Measurements from ENCODE around the gene GALNT2. TPM values are rescaled to one million over a fixed set of nuclear protein-coding genes. Genes with fewer than 3 reads are reported as not detected.

GALNT2 gene
- total RNA-seq, 4 donors from 2014 or later = 50.7 to 85.0 (median 71.8) TPM

DNA sequence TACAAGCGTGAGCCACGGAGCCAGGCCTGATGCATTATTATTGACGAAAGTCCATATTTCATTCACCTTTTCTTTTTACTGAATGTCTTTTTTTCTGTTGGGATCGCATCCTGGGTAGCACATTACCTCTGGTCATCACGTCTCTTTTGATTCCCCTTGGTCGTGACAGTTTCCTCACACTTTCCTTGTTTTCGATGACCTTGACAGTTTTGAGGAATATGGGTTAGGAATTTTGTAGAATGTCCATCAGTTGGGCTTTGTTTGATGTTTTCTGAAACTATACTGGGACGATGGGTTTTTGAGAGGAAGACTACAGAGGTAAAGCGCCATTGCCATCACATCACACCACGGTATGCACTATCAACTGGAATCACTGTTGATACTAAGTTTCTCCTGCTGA lies 26.6 kb upstream of the GALNT2 start:
- DNase-seq (ENCODE audit: low spot score) (no peak), ATAC-seq (ENCODE audit: low FRiP score) (no peak)
- TF ChIP-seq, protein P1, sequence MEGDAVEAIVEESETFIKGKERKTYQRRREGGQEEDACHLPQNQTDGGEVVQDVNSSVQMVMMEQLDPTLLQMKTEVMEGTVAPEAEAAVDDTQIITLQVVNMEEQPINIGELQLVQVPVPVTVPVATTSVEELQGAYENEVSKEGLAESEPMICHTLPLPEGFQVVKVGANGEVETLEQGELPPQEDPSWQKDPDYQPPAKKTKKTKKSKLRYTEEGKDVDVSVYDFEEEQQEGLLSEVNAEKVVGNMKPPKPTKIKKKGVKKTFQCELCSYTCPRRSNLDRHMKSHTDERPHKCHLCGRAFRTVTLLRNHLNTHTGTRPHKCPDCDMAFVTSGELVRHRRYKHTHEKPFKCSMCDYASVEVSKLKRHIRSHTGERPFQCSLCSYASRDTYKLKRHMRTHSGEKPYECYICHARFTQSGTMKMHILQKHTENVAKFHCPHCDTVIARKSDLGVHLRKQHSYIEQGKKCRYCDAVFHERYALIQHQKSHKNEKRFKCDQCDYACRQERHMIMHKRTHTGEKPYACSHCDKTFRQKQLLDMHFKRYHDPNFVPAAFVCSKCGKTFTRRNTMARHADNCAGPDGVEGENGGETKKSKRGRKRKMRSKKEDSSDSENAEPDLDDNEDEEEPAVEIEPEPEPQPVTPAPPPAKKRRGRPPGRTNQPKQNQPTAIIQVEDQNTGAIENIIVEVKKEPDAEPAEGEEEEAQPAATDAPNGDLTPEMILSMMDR (IDR thresholded peaks at IDR 0.05) = no peak

DNA sequence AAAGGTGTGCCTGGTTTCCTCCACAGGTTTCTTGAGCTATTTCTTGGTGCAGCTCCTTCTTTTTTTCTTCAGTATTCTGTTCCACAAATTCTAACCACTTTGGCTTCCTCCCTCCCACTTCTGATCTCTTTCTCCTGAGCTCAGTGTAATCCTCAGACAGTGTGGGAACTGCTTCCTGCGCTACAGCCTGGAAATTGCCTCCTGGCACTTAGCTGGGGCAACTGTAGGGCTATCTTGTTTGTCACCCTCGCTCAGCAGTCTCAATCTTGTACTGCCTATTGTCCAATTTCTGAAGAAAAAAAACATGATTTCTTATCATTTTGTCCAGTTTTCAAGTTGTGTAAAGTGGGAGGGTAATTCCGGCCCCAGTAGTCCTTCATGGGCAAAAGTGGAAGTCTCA lies 24.0 kb upstream of the GALNT2 start:
- ATAC-seq (ENCODE audit: low FRiP score) (no peak), DNase-seq (ENCODE audit: low spot score) (no peak)
- TF ChIP-seq, protein P1 (IDR thresholded peaks at IDR 0.05) = no peak

DNA sequence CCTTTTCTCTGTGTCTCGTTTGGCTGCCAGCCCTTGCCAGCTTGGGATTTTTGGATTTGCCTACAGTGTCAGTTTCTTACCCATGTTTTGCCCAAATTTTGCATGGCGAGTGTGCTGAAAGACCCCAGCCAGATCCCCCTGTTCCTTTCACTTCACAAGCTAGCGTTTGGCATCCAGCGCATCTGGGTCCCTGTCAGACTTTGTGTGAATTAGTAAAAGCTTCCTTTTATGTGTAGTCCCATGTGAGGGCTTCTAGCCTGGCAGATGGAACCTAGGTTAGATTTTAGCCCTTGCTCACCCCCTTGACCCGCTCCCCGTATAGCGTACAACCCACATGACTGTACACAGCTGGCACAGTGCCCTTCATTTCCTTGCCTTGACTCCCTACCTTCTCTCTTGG lies 22.3 kb upstream of the GALNT2 start:
- ATAC-seq (ENCODE audit: low FRiP score) (no peak), DNase-seq (ENCODE audit: low spot score) (no peak)
- TF ChIP-seq, protein P1 (IDR thresholded peaks at IDR 0.05) = no peak

DNA sequence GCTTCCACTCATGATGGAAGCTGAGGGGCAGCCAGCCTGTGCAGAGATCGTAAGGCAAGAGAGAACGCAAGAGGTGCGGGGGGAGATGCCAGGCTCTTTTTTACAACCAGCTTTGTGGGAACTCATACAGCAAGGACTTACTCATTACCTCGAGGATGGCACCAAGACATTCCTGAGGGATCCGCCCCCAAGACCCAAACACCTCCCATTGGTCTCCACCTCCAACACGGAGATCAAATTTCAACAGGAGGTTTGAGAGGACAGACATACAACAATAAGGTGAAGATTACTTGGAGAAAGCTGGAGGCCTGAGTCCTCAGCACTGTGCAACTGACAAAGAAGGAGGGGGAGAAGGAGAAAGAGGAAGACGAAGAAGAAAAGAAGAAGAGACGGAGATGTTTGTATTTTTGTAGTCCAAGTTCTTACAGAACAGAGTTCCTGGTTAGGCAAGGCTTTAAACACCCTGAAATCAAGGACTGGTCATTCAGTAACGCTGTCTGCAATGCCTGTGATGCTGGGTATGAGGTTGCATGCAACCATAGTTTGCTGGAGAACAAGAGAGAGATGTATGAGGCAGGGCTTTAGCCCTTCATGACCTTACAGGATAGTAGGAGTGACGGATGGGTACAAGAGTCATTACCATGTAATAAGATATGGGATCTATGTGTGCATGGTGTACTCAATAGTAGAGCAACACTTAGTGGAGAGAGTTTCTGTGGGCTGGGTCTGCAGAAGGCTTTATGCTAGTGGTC lies 19.7 kb upstream of the GALNT2 start:
- TF ChIP-seq, protein P1 (IDR thresholded peaks at IDR 0.05) = no peak
- no peak for DNase-seq (ENCODE audit: low spot score)
- peak; percentile 64 for ATAC-seq (ENCODE audit: low FRiP score)

DNA sequence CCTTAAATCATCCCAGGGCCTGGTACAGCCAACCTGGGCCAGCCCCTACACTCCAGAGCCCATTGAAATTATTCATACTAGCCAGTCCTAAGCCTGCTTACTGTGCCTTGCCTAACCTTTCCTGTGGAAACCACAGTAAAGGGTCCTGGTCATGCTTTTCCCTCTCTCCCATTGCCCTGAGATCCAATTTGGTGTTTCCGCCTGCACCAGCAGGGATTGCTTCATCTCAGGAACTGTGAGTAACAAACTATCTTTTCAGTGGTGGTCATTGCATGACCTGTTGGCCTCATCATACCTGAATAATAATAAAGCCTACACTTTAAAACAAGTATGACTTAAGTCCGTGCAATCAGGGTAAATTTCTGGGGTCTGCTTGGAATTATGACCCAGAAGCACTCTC lies 18.7 kb upstream of the GALNT2 start:
- DNase-seq (ENCODE audit: low spot score) = no peak
- TF ChIP-seq, protein P1 (IDR thresholded peaks at IDR 0.05) = no peak
- no peak for ATAC-seq (ENCODE audit: low FRiP score)

DNA sequence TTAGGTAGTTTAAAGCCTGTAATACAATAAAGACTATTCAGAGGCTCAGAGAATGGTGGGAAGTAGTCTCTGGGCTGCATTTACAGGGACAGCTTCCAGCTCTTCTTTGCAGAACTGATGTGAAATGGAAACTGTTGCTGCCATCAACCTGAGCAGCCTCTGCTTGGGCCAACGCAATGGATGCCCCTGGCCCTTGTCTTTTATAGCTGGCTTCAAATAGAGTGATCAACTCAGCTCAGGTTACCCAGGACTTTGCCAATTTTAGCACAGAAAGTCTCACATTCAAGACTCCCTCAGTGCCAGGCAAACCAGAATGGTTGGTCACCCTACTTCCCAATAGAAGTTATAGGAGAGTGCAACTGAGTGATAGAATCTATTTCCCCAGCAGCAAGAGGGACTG lies 18.1 kb upstream of the GALNT2 start:
- TF ChIP-seq, protein P1 (IDR thresholded peaks at IDR 0.05) = no peak
- no peak for ATAC-seq (ENCODE audit: low FRiP score)
- DNase-seq (ENCODE audit: low spot score) = no peak

DNA sequence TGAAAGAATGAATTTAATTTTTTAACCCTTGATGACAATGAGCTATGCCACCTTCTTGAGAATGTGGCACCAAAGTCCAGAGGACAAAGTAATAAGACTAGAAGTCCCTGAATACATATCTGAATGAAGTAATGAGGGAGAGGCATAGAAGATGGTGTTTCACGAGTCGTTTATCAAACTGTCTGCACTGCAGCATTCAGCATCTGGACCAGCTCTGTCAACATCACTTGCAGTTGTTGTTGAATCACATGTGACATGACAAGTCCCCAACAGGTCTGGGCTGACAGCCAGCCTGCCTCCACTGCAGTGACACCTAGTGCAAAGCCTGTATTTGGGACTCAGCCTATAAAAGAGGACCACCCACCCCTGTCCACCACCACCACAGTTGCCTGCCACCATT lies 17.3 kb upstream of the GALNT2 start:
- TF ChIP-seq, protein P1 (IDR thresholded peaks at IDR 0.05) = no peak
- no peak for DNase-seq (ENCODE audit: low spot score)
- no peak for ATAC-seq (ENCODE audit: low FRiP score)

Measured in omental fat pad (tissue), 4 donors.